Calu3 (cell line): ENCODE results near the gene ELMO1. TPM values are rescaled to one million over a fixed set of nuclear protein-coding genes. Genes with fewer than 3 reads are reported as not detected.

Source experiments
- BruUV-seq: library from RNA; stranded (reverse); fragments of 400-500 nt; replicated peaks from 2 replicates; lab custom pipeline; 2021; lab: Mats Ljungman, UMichigan
- CTCF ChIA-PET: fragments of 300-600 bp; sonication (Branson Sonifier 250); formaldehyde crosslinking; loops from one replicate; lab custom pipeline; 2022; ENCODE audit warnings: antibody characterized with exemption; lab: Charles Lee
- DNase-seq: peaks from one replicate; pipeline ENCODE4 v3.0.0; 2022
- H3K27ac Mint-ChIP-seq: one replicate; pipeline ENCODE4 v1.8.0; 2022; ENCODE audit warnings: mixed read lengths; ENCODE audit not compliant: unreplicated experiment
- H3K27me3 Mint-ChIP-seq: one replicate; pipeline ENCODE4 v1.8.0; 2022; ENCODE audit warnings: mixed read lengths; ENCODE audit not compliant: unreplicated experiment
- H3K36me3 Mint-ChIP-seq: one replicate; pipeline ENCODE4 v1.8.0; 2022; ENCODE audit warnings: mild to moderate bottlenecking, moderate library complexity, mixed read lengths; ENCODE audit not compliant: insufficient read depth, unreplicated experiment
- H3K4me1 Mint-ChIP-seq: one replicate; pipeline ENCODE4 v1.8.0; 2022; ENCODE audit warnings: mild to moderate bottlenecking, low read depth, mixed read lengths; ENCODE audit not compliant: unreplicated experiment
- H3K4me3 Mint-ChIP-seq: one replicate; pipeline ENCODE4 v1.8.0; 2022; ENCODE audit warnings: mild to moderate bottlenecking, low read depth, moderate library complexity, mixed read lengths; ENCODE audit not compliant: unreplicated experiment
- H3K9me3 Mint-ChIP-seq: one replicate; pipeline ENCODE4 v1.8.0; 2022; ENCODE audit warnings: low read depth, mixed read lengths; ENCODE audit not compliant: unreplicated experiment
- intact Hi-C: fragments of 100-400 bp; cut with micrococcal nuclease; formaldehyde crosslinking; loops from one replicate; pipeline ENCODE4 v1.10.0; 2022; ENCODE audit not compliant: unreplicated experiment
- total RNA-seq: library from RNA; stranded (reverse); gene quantifications from 2 replicates; pipeline ENCODE4 v1.2.3, GENCODE V29; 2022
- TF ChIP-seq, protein P1 (sequence below): fragments of 200-600 bp; IDR thresholded peaks from one replicate; pipeline ENCODE4 v1.8.0; 2022; ENCODE audit warnings: antibody characterized with exemption; ENCODE audit not compliant: unreplicated experiment

ELMO1 gene
- total RNA-seq, 1 experiment from 2014 or later = not detected

DNA sequence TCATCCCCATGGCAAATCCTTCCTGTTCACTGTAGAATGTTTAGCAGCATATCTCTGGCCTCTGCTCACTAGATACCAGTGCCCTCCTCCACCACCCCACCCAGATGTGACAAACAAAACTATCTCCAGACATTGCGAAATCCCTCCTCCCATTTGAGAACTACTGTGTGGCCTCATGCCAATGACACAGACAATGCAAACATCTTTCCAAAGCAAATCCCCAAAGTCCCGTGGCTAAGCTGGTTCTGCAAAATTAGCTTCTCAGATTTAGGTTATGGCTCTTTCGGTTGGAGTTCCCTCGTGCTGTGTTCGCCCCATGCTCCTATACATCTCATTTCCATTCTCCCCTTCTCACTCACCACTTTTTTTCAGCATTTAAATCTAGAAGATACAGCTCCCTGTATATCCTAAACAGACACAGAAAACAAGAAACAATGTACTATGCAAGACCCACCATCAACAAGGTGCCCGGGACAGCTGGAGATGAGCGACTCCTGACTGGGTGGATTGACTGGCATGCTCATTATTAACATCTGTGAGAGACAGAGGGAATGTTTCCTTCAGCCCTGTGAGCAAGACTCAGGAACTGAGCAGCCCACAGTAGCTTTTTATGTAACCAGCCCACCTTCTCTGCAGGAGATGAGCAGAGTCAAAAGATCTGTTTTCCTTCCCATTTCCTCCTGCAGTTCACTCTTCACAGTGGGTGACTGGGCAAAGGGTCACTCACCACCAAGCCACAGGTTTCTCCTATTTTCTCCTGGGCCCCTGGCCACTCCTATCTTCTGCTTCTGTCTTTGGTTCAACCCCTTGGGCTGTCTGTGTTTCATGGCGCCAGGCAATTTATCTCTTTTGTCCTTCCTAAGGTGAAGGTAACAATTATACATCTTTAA, 498.7 kb downstream of the ELMO1 start:
- intact Hi-C loops = no loop called here
- DNase-seq = no peak
- CTCF ChIA-PET = no interaction called here

DNA sequence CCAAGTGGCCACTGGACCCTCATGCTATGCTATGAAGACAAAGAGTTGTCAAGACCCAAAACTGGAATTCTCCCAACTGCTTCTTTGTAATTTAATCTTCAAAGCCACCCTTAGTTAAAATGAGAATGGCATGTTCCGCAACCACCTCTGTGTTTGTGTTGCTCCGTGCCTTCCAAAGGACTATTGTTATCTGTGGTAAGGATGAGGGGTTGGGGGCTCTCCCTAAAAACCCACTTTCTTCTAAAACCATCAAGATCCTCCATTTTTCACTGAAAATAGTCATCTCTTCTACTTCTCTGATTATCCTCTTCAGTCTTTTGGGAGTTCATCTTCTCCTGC, 502.3 kb downstream of the ELMO1 start:
- H3K36me3 Mint-ChIP-seq = no peaks in the 10 kb centered on the region
- H3K4me3 Mint-ChIP-seq = no peak overlapping the region
- CTCF ChIA-PET = no interaction called here
- H3K9me3 Mint-ChIP-seq = peaks cover 13% of the 10 kb centered on the region
- H3K27ac Mint-ChIP-seq = no peak overlapping the region
- TF ChIP-seq, protein P1, sequence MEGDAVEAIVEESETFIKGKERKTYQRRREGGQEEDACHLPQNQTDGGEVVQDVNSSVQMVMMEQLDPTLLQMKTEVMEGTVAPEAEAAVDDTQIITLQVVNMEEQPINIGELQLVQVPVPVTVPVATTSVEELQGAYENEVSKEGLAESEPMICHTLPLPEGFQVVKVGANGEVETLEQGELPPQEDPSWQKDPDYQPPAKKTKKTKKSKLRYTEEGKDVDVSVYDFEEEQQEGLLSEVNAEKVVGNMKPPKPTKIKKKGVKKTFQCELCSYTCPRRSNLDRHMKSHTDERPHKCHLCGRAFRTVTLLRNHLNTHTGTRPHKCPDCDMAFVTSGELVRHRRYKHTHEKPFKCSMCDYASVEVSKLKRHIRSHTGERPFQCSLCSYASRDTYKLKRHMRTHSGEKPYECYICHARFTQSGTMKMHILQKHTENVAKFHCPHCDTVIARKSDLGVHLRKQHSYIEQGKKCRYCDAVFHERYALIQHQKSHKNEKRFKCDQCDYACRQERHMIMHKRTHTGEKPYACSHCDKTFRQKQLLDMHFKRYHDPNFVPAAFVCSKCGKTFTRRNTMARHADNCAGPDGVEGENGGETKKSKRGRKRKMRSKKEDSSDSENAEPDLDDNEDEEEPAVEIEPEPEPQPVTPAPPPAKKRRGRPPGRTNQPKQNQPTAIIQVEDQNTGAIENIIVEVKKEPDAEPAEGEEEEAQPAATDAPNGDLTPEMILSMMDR = no peak
- BruUV-seq = no TSS peak
- H3K4me1 Mint-ChIP-seq = no peaks in the 10 kb centered on the region
- H3K27me3 Mint-ChIP-seq = peaks cover 28% of the 10 kb centered on the region
- DNase-seq = no peak
- intact Hi-C loops = no loop called here

More for the DNA sequence above, 498.7 kb downstream of the ELMO1 start:
- TF ChIP-seq, protein P1 = no peak
- Mint-ChIP-seq H3K4me3 (no peak overlapping the region), H3K27ac (no peak overlapping the region), H3K4me1 (no peaks in the 10 kb centered on the region), H3K36me3 (no peaks in the 10 kb centered on the region), H3K27me3 (peaks cover 46% of the 10 kb centered on the region), H3K9me3 (peaks cover 13% of the 10 kb centered on the region)
- no TSS peak for BruUV-seq

DNA sequence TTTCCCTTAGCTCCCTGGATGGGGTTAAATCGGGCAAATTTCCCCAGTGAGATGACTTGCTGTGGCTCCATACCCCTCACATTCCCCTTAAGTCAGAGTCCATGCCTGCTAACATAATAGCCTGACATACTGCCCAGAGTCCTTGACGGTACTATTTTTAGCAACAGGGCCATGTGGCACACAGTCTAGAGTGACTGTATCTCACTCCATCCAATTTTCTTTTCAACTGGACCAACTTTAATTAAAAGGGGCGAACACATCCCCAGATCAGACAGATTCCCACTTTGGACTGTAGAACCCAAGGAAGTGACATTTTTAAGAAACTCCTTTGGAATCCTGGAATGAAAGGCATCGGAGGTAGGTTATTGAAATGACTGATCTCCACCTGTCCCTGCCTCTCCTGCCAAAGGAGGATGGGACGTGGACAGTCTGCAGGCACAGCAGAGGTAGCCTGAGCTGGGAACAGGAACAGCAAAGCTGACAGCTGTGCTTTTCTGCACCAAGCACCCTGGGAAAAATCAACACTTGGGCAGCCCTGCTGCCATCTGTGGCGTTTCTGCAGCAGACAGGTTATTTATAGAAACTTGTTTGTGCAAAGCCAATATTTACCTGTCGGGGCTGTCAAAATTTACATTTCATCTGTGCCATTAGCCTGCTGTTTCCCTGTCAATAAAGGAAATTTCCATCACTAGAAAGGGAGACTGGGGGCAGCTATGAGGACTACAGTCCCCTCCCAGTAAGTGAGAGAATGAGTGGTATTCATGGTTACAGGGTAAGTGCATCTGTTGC, 502.9 kb downstream of the ELMO1 start:
- TF ChIP-seq, protein P1 = no peak
- intact Hi-C loops = no loop called here
- CTCF ChIA-PET = no interaction called here
- Mint-ChIP-seq H3K9me3 (peaks cover 13% of the 10 kb centered on the region), H3K27me3 (peaks cover 22% of the 10 kb centered on the region), H3K4me1 (no peaks in the 10 kb centered on the region), H3K4me3 (no peak overlapping the region), H3K36me3 (no peaks in the 10 kb centered on the region), H3K27ac (no peak overlapping the region)
- DNase-seq = no peak
- BruUV-seq = no TSS peak

DNA sequence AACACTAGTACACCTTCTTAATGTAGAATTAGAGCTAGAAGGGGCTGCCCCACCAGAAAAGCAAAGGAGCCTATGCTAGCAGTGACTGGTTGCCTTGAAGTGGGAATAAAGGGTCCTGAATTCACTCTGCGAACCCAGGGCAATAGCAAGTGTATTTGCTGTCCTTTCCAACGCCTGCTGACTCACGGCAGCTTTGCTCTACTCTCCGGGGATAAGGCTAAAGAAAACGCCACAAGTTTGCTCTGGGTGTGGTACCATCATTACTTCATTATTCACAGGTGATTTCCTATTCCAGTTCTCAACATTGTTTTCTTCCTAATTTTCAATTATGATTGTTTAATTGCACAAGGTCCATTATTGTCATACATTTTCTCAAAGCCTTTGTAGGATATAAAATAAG, 503.8 kb downstream of the ELMO1 start:
- no peak for DNase-seq
- no peak overlapping the region for H3K4me3 Mint-ChIP-seq
- H3K27ac Mint-ChIP-seq = no peak overlapping the region
- CTCF ChIA-PET = no interaction called here
- no TSS peak for BruUV-seq
- peaks cover 16% of the 10 kb centered on the region for H3K27me3 Mint-ChIP-seq
- intact Hi-C loops = no loop called here
- H3K9me3 Mint-ChIP-seq = peaks cover 8% of the 10 kb centered on the region
- no peaks in the 10 kb centered on the region for H3K36me3 Mint-ChIP-seq
- TF ChIP-seq, protein P1 = no peak
- no peaks in the 10 kb centered on the region for H3K4me1 Mint-ChIP-seq
